Neuron (in vitro differentiated cells): ENCODE results near the gene ETFRF1.

Source experiments
- H2AFZ ChIP-seq: one replicate; pipeline ENCODE4 v1.6.1; 2013; ENCODE audit warnings: low read depth, mild to moderate bottlenecking, inconsistent platforms, low read length, moderate library complexity
- H3K27me3 ChIP-seq: one replicate; pipeline ENCODE4 v1.6.1; 2013; ENCODE audit warnings: low read length; ENCODE audit not compliant: insufficient read depth
- H3K36me3 ChIP-seq: one replicate; pipeline ENCODE4 v1.6.1; 2013; ENCODE audit warnings: low read length; ENCODE audit not compliant: insufficient read depth
- H3K4me1 ChIP-seq: one replicate; pipeline ENCODE4 v1.6.1; 2013; ENCODE audit warnings: low read length; ENCODE audit not compliant: insufficient read depth
- H3K4me3 ChIP-seq: 2 replicates; pipeline ENCODE4 v1.5.1; 2013; ENCODE audit warnings: mild to moderate bottlenecking, low read length, moderate library complexity
- H3K9me3 ChIP-seq: one replicate; pipeline ENCODE4 v1.6.1; 2013; ENCODE audit warnings: low read length

The ETFRF1 gene

DNA sequence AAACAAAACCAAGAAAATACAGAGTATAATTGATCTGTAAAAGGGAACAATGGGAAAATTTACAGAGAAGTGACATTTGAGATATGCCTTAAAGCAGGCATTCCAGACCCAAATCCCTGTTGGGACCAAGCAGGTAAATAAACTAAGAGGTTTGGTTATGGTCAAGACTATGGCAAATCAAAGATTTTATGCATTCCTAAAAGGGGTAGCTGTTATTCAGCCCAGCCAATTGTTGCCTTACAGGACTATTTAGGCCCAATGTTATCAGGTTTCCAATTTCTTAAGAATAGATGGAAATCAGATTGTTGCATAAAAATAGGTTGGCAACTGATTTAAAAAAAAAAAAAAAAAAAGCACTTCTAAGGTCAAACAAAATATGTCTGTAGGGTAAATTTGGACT is 5.4 kb upstream of the ETFRF1 start:
- no peaks in the 10 kb centered on the region for H3K9me3 ChIP-seq
- H3K27me3 ChIP-seq: no peaks in the 10 kb centered on the region
- H2AFZ ChIP-seq: no peak overlapping the region
- no peaks in the 10 kb centered on the region for H3K36me3 ChIP-seq
- H3K4me1 ChIP-seq: no peaks in the 10 kb centered on the region
- H3K4me3 ChIP-seq: no peak overlapping the region

DNA sequence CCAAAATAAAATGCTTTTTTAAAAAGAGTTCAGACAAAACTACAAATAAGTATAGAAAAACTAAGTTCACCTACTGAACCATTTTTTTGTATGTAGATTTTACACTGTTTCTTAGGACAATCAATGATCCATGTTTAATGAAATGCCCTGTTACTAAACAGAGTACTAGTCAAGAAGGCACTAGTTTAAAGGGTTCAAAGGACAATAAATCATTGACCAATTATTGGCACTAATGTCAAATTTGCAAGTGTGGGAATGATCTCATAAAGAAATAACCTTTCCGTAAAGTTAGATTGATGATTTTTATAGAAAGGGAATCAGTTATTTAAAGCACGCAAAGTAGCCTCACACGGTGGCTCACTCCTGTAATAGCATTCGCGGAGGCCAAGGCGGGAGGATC is 4.2 kb upstream of the ETFRF1 start:
- Histone ChIP-seq H2AFZ (no peak overlapping the region), H3K27me3 (no peaks in the 10 kb centered on the region), H3K4me3 (no peak overlapping the region), H3K36me3 (no peaks in the 10 kb centered on the region), H3K4me1 (peaks cover under 1% of the 10 kb centered on the region), H3K9me3 (no peaks in the 10 kb centered on the region)

DNA sequence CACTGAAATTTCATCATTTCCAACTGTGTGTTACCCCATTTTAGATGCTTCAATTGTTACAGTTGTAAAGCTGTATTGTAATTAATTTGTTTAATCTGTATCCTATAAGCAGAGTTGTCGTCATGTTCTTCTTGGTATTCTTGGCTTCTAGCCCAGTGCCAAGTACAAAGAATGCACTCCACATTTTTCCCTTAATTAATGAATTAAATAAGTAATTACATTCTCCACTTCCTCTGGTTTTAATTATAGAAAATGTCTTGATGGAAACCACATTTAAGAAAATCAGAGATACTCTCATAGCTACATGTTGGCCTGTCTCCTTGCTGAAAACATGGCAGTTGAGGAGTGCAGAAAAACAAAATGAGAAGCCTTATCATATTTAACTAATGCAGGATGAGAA is 823 bp upstream of the ETFRF1 start:
- Histone ChIP-seq H3K9me3 (no peaks in the 10 kb centered on the region), H3K4me3 (peak overlapping the region; percentile 96), H2AFZ (peak overlapping the region; percentile 70), H3K36me3 (no peaks in the 10 kb centered on the region), H3K27me3 (no peaks in the 10 kb centered on the region), H3K4me1 (peaks cover 6% of the 10 kb centered on the region)

DNA sequence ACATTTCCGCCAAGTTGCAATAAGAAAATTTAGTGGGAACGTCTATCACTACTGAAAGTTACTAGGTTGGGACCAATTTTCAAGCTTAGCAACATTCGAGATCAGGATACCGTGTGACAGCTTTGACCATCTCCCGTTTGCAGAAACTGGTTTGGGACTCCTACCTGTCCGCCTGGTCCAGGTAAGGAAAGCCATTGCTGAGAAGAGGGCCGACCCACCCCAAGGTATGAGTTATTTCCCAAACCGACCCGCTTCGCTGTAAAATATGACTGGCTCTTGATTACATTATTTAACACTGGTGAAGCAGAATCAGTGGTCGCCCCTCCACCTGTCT is 348 bp upstream of the ETFRF1 start:
- H3K4me1 ChIP-seq: peaks cover 6% of the 10 kb centered on the region
- H3K36me3 ChIP-seq: no peaks in the 10 kb centered on the region
- H3K9me3 ChIP-seq: no peaks in the 10 kb centered on the region
- H3K4me3 ChIP-seq: peak overlapping the region; percentile 96
- H3K27me3 ChIP-seq: no peaks in the 10 kb centered on the region
- H2AFZ ChIP-seq: peak overlapping the region; percentile 70

DNA sequence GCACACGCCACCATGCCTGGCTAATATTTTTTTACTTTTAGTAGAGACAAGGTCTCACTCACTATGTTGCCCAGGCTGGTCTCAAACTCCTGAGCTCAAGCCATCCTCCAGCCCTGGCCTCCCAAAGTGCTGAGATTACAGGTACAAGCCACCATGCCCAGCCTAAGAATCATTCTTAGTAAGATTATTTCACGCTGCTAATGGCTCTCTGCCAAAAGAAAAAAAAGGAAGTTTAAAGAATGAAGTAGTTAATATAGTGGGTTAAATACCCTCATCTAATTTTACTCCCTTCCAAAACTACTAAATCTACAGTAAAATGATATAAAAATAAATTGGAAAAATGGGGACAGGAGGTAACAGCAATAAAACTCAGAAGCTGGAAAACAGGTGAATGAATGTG is 2.6 kb downstream of the ETFRF1 start:
- Histone ChIP-seq H3K4me3 (no peak overlapping the region), H3K9me3 (no peaks in the 10 kb centered on the region), H3K4me1 (peaks cover 6% of the 10 kb centered on the region), H3K36me3 (no peaks in the 10 kb centered on the region), H2AFZ (no peak overlapping the region), H3K27me3 (no peaks in the 10 kb centered on the region)

DNA sequence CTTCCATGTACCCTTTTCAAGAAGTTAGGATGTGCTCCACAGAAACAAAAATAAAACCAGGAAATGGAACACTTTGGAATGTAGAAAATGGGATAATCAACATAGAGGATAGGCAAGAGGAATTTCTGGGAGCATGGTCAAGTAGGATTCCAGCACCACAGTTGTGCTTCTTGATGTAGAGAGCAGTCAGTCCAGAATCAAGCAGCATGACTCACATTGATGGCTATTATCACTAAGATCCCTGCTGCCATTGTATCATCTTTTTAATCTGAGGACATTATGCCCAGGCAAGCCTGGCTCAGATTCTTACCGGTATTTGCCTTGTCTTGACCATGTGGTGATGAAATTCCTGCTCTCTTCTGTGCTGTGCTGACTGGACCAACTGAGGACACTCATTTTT is 5.7 kb downstream of the ETFRF1 start:
- peaks cover 6% of the 10 kb centered on the region for H3K4me1 ChIP-seq

DNA sequence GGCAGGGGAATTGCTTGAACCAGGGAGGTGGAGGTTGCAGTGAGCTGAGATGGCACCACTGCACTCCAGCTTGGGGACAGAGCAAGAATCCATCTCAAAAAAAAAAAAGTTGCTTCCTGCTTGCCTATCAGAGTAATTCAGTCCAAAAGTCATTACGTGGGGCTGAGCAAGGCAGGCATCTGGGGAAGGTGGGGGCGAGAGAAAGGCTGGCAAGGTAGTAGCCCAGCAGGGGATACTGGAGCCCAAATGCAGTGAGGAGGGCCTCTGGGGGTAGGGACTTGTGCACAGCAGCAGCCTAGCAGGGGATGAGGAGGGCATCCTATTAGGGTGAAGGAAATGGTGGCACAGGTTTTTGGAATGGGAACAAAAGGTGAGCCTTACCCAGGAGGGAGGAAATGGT is 7.1 kb downstream of the ETFRF1 start:
- Histone ChIP-seq H3K36me3 (peaks cover 12% of the 10 kb centered on the region), H3K4me1 (no peaks in the 10 kb centered on the region), H3K4me3 (no peak overlapping the region), H3K27me3 (no peaks in the 10 kb centered on the region), H3K9me3 (no peaks in the 10 kb centered on the region), H2AFZ (no peak overlapping the region)

More for the DNA sequence above, 5.7 kb downstream of the ETFRF1 start:
- no peak overlapping the region for H2AFZ ChIP-seq
- H3K4me3 ChIP-seq: no peak overlapping the region
- H3K9me3 ChIP-seq: no peaks in the 10 kb centered on the region
- no peaks in the 10 kb centered on the region for H3K27me3 ChIP-seq
- H3K36me3 ChIP-seq: peaks cover 2% of the 10 kb centered on the region

DNA sequence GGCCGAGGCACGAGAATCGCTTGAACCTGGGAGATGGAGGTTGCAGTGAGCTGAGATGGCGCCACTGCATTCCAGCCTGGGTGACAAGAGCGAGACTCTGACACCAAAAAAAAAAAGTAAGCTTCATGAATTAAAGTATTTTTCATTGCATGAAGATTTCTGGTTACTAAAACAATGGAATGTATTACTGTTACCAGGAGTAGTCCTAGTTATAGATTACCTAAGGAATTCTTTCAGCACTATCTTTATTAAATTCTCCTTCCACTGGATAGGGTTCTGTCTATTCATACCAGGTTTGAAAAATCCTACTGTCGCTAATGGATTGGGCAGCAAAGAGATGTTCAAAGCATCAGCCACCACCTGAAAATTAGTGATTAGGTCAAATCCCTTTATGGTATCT is 12.4 kb downstream of the ETFRF1 start:
- no peaks in the 10 kb centered on the region for H3K4me1 ChIP-seq
- H3K27me3 ChIP-seq: no peaks in the 10 kb centered on the region
- peaks cover 39% of the 10 kb centered on the region for H3K36me3 ChIP-seq
- H2AFZ ChIP-seq: no peak overlapping the region
- no peaks in the 10 kb centered on the region for H3K9me3 ChIP-seq
- no peak overlapping the region for H3K4me3 ChIP-seq

DNA sequence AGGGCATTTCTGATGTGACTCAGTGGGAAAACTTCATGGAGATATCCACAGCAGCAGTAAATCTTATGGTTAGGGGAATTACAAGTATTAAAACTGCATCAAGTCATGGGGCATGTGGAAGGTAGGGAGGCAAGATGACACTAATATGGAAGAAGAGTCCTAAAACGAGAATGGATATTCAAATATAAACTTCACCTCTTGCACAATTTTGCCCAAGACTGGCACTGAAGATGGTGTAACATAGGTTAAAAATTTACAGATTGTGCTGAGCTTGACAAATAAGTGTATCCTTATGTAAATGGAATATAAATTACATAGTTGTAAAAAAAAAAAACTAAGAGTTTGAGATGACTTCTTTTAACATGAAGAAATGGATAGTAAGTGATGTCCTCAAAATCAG is 12.8 kb downstream of the ETFRF1 start:
- no peaks in the 10 kb centered on the region for H3K4me1 ChIP-seq
- peaks cover 39% of the 10 kb centered on the region for H3K36me3 ChIP-seq
- no peaks in the 10 kb centered on the region for H3K9me3 ChIP-seq
- H3K27me3 ChIP-seq: no peaks in the 10 kb centered on the region
- H3K4me3 ChIP-seq: no peak overlapping the region
- no peak overlapping the region for H2AFZ ChIP-seq

DNA sequence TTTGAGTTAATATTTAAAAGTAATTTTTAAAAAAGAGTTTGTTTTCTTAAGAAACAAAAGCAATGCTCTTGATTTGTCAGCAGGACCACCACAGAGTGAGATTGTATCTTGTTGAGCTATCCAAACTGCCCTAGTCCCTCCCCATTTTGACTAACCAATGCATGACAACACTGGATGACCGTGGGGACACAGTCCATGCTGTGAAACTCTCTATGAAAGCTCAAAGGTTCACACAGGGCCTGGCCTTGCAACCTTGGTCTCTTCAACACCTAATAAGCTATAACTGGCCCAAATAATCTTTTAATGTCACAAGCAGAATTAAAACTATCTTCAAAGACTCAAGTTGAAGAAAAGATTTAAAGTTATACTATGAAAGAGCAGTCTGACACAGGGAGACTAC is 13.5 kb downstream of the ETFRF1 start:
- Histone ChIP-seq H3K36me3 (peaks cover 39% of the 10 kb centered on the region), H3K9me3 (no peaks in the 10 kb centered on the region), H3K4me3 (no peak overlapping the region), H3K4me1 (no peaks in the 10 kb centered on the region), H2AFZ (no peak overlapping the region), H3K27me3 (no peaks in the 10 kb centered on the region)

DNA sequence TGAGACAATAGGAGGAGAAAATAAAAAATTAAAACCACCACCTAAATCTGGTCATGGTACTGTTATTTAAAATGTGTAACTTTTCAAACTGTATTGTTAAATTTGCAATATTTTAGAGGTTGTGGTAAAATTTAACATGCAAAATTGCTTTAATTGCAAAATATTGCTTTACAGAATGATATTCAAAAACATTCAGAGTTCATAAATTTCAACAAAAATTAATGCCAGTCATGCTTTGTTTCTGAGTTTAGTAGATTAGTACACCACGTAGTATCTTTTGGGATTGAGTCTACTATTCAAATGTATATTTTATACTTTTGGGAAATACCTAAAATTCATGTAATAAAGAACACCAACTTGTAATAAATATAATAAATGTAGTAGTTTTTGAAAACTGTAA is 18.3 kb downstream of the ETFRF1 start:
- Histone ChIP-seq H3K36me3 (peaks cover 25% of the 10 kb centered on the region), H3K9me3 (no peaks in the 10 kb centered on the region), H3K4me3 (no peak overlapping the region), H2AFZ (no peak overlapping the region), H3K27me3 (no peaks in the 10 kb centered on the region), H3K4me1 (no peaks in the 10 kb centered on the region)

DNA sequence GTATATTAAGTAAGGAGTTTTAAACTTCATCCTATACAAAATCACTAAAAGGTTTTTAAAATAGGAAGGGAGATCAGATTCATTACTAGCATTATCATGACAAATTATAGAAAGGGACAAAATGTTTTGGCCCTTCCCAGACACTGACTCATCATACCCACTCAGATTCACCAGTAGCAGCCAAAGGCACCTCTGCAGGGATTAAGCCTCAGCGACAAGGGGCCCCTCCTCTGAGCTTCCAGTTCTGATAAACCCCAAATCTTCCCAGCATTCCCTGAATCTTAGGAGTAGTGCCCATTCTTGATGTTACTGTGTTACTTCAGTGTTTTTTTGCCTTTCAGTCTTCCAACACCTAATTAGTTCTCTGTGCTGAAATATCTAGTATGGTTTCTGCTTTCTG is 41.2 kb downstream of the ETFRF1 start:
- Histone ChIP-seq H3K4me1 (no peaks in the 10 kb centered on the region), H3K27me3 (no peaks in the 10 kb centered on the region), H2AFZ (no peak overlapping the region), H3K36me3 (peaks cover 28% of the 10 kb centered on the region), H3K9me3 (no peaks in the 10 kb centered on the region), H3K4me3 (no peak overlapping the region)

DNA sequence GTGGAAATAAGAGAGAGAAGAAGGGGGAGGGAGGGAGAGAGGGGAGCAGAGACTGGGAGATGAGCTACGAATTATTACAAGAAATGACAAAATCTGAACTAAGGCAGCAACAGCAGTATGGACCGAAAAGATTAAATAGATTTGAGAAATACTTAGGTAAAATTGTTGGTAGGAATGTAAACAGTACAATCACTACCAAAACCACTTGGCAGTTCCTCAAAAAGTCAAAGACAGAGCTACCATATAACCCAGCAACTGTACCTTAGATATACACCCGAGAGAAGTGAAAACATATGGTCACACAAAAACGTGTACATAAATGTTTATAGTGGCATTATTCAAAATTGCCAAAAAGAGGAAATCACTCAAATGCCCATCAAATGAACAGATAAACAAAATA is 41.6 kb downstream of the ETFRF1 start:
- Histone ChIP-seq H3K4me3 (no peak overlapping the region), H3K9me3 (no peaks in the 10 kb centered on the region), H3K27me3 (no peaks in the 10 kb centered on the region), H3K4me1 (no peaks in the 10 kb centered on the region), H3K36me3 (peaks cover 28% of the 10 kb centered on the region), H2AFZ (no peak overlapping the region)

DNA sequence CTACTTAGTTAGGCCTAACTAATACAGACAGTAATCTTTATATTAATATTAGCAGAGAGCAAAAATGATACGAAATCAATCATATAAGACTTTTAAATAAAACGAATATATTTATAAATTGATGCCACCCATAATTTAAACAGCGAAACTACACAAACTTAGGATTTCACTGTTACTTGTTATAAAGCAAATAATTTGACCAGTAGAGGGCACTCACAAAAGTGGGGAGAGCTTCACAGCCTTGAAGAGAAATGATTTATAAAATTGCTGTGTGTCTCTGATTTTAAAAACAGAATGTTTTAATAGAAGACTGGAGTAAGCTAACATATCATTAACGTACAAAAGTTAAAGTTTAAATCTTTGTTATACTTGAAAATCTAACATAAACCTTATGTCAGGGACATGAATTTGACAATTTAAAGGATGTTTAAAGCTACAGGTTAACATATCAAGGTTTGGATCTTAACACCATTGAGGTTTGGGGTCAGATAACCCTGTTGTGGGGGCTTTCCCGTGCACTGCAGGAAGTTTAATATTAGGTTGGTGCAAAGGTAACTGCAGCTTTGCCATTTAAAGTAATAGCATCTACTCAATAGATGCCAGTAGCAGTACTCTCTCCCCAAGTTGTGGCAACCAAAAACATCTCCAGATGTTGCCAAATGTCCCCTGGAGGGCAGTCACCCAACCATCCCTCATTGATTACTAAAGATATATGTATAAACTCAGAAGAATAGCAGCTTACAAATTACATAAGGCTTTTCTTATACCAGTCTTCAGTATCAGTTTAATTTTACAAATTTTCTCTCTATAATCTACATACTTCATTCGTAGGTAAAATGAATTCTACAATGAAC is 46.4 kb downstream of the ETFRF1 start:
- H3K4me3 ChIP-seq: no peak overlapping the region

More for the DNA sequence above, 46.4 kb downstream of the ETFRF1 start:
- no peaks in the 10 kb centered on the region for H3K4me1 ChIP-seq
- no peak overlapping the region for H2AFZ ChIP-seq
- no peaks in the 10 kb centered on the region for H3K27me3 ChIP-seq
- H3K9me3 ChIP-seq: peaks cover 2% of the 10 kb centered on the region
- peaks cover 22% of the 10 kb centered on the region for H3K36me3 ChIP-seq
